Breast epithelium (tissue), 3 donors: ENCODE results near the gene ERN1.

Source experiments
- CTCF ChIP-seq, 3 donors: fragments of 450-650 bp; IDR thresholded peaks; one replicate each; pipeline ENCODE4 v1.5.1; 2016 to 2017; ENCODE audit warnings: antibody characterized with exemption in 3 of 3, mild to moderate bottlenecking in 3 of 3, moderate library complexity in 3 of 3
- POLR2A ChIP-seq: fragments of 450-650 bp; IDR thresholded peaks from one replicate; pipeline ENCODE4 v1.6.1; 2016; ENCODE audit warnings: antibody characterized with exemption, mild to moderate bottlenecking, moderate library complexity

- no peak for TF ChIP-seq CTCF (IDR thresholded peaks at IDR 0.05)
- no peak for TF ChIP-seq POLR2A
These were observed 36.9 kb downstream of the ERN1 start for GRCh38 chr17:64092952-64093451.
